ENCODE results near the gene RBFOX2.

- TF ChIP-seq CTCF (IDR thresholded peaks at IDR 0.05) (no peak), POLR2A (IDR thresholded peaks at IDR 0.05) (no peak)
These were observed 28.4 kb upstream of the RBFOX2 start for GRCh38 chr22:36056980-36057379.
